Eye (tissue), 1 donor: ENCODE results near the gene STX12.

Experiments used
- DNase-seq: peaks from one replicate; pipeline ENCODE4 v3.0.0-alpha.2; 2015

Gene STX12

DNA sequence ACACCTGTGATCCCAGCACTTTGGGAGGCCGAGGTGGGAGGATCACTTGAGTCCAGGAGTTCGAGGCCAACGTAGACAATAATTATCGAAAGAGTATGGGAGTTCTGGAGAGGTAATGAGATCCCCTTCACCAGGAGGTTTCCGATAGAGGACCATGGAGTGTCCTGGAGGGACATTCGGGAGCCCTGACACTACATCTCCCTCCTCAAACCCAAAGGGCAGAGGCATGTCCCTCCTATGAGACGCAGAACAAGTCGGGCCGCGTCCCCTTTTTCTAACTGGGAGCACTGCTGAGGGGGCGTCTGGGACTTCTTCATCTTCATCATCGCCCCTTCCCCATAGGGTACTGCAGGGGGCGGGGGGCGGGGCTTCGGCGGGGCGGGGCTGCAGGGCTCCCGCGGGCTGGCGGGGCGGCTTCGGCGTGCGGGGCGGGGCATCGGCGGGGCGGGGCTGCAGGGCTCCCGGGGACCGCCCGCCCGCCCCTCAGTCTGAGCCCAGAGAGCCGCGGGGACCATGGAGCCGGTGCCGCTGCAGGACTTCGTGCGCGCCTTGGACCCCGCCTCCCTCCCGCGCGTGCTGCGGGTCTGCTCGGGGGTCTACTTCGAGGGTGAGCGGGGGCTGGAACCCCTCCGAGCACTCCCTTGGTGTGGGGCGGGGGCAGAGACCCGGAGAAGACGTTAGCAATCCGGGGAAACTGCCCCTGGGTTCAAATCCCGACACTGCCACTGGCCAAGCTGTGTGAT, 99.2 kb downstream of the STX12 start, which contains the start of gene THEMIS2:
TSS of gene THEMIS2 (plus strand) at position 486 of the 743 bp plus-strand sequence. CDS start at position 514, 28 bp downstream.
- DNase-seq, result peak; percentile 64

DNA sequence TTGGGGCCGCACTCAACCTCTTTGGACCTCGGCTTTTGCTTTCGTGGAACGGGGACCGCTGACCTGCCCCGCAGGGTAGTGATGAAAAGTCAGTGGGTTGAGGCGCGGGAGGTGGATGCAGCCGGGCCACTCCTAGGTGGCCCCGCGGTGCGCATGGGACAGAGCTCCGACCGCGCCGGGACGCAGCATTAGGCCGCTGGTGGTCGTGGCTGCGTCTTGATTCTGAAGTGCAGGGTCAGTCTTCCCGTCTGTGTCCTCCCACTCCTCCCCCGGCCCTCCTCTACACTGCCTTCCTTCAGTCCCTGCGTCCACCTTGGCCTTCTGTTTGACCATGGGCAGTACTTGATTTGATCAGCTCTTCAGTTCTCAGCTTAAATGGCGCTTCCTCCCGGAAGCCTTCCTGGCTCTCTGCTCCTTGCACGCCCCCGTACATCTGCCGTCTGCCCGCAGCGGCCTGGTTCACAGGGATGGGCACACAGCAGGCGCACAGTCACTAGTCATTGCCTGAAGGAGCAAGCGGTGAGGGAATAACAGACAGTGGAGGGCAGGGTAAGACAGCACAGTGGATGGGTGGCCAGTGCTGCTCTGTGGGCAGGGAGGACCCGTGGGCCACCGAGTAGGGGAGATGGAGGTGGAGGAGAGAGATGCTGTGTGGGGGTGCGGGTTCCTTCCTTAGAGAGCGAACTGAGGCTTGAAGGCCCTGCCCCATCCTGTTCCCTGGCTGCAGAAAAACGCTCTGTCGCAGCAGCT, 100.0 kb downstream of the STX12 start:
- peak; percentile 27 for DNase-seq

DNA sequence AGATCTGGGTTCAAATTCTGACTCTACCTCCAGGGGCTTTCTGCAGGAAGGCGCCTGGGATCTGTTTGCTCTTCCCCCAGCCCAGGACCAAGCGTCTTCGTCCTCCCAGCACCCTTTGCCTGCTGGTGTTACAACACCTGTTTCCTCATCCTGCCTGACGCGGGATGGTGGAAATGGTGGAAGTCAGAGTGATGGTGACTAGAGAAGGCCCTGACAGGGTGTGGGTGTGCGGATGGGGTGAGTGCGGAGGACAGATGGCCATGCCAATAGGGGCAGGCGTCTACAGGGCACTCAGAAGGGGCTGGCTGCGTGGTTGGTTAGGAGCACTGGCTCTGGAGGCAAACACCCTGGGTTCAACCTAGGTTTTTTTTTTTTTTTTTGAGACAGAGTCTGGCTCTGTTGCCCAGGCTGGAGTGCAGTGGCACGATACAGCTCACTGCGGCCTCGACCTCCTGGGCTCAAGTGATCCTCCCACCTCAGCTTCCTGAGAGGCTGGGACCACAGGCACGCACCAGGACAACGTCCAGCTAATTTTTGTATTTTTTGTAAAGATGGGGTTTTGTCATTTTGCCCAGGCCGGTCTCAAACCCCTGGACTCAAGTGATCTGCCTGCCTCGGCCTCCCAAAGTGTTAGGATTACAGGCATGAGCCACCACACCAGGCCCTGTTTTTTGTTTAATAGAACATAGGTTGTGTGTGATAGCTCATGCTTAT, 100.8 kb downstream of the STX12 start:
- DNase-seq, result no peak
